T-helper 2 cell treated with Interferon-gamma antibody and Interleukin-4, amounts not matched to agents 100 ng/mL and 5 ng/mL, for 36 hours (primary cell): Measurements from ENCODE around the gene CDH4. TPM values are rescaled to one million over a fixed set of nuclear protein-coding genes. Genes with fewer than 3 reads are reported as not detected.

Experiments used
- intact Hi-C: fragments of 100-400 bp; cut with micrococcal nuclease; formaldehyde crosslinking; loops from one replicate; pipeline ENCODE4 v1.15.1; 2023
- total RNA-seq: library from RNA; stranded (reverse); gene quantifications from 2 replicates; pipeline ENCODE4 v1.2.3, GENCODE V29; 2022

CDH4 gene
- total RNA-seq, 1 donor from 2014 or later, result not detected

GRCh38 chr20:61486198-61486597 lies 234.1 kb downstream of the CDH4 start:
- intact Hi-C loops, result no loop called here

- intact Hi-C loops, result no loop called here
These were observed 235.4 kb downstream of the CDH4 start for GRCh38 chr20:61487346-61487996.

GRCh38 chr20:61487997-61488371 lies 235.9 kb downstream of the CDH4 start:
- intact Hi-C loops, result no loop called here

GRCh38 chr20:61490721-61491120 lies 238.7 kb downstream of the CDH4 start:
- intact Hi-C loops, result no loop called here

- intact Hi-C loops, result no loop called here
These were observed 240.0 kb downstream of the CDH4 start for GRCh38 chr20:61492065-61492464.

DNA sequence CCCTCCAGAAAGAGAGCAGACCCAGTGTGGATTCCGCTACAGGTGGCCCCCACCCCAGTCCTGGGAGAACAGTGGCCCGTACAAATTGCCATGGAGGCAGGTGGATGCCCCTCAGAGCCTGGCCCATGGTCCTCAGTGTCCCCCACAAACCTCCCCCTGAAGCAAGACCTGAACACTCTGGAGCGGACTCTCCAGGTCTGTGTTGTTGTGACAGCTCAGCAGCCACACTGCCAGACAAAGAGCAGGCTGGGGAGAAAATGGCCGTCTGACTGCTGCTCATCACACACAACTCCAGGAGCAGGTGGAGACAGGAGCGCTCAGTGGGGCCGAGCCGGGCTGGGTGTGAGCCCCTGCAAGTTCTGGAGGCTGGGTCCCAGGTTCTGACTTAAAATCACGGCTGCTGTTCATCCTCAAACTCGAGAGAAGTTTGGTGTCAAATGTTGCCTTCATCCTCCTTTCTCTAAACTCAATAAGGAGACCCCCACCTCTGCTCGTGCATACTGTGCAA lies 241.8 kb downstream of the CDH4 start:
- intact Hi-C loops, result no loop called here

DNA sequence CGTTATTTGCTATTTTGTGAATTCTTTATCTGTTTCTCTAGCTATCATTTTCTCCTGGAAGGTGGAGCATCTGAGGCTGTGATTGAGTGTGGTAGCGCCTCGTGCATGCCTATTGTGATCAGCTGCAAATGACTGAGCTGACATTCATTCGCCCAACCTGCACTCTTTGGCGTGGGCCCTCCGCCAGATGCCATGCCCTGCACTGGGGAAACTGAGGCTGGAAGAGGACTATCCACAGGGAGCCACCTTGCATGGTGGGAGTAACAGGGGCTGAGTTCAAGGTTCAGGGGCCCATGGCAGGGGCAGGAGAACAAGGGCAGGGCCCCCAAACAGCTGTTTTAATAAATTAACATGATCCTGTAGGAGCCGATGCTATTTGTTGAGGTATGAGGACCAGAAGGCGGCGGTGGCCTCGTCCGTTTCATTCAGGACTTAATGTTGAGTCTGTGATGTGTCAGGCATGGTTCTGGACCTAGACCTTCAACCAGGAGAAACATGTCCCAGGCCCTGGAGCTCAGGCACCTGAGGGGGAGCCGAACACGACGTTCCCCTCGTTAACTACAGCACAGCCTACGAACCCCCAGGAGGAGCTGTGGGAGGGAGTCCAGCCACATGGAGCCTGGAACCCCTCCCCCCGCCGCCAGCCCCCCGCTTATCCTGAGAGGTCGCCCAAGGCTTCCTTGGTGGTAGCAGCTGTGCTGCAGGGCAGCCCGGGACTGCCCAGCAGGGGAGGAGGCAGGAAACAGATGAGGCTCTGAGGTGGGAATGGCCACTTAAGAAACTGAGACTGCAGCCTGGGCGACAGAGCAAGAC lies 242.9 kb downstream of the CDH4 start:
- intact Hi-C loops, result no loop called here

DNA sequence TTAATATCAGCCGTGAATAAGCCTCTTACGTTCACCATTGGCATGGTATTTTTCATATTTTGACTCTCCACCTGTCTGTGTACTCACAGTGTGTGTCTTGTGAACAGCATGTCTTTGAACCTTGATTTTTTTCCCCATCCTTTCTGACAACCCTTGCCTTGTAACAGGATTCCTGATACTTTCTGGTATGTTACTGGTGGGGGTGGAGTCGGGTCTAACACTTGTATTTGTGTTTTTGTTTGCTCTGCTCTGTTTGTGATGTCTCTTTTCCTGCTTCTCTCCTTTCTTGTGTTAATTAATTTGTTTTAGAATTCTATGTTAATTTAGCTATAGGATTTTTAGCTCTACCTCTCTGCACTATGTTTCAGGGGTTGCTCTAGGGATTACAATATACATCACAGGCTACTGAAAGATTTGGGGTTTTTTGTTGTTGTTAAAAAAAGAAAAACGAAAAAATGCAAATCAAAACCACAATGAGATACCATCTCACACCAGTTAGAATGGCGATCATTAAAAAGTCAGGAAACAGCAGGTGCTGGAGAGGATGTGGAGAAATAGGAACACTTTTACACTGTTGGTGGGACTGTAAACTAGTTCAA lies 245.1 kb downstream of the CDH4 start:
- intact Hi-C loops, result no loop called here

- intact Hi-C loops, result no loop called here
These were observed 247.9 kb downstream of the CDH4 start for GRCh38 chr20:61499859-61500554.

- intact Hi-C loops, result no loop called here
These were observed 248.8 kb downstream of the CDH4 start for GRCh38 chr20:61500791-61501321.

GRCh38 chr20:61502433-61502832 lies 250.4 kb downstream of the CDH4 start:
- intact Hi-C loops, result no loop called here

DNA sequence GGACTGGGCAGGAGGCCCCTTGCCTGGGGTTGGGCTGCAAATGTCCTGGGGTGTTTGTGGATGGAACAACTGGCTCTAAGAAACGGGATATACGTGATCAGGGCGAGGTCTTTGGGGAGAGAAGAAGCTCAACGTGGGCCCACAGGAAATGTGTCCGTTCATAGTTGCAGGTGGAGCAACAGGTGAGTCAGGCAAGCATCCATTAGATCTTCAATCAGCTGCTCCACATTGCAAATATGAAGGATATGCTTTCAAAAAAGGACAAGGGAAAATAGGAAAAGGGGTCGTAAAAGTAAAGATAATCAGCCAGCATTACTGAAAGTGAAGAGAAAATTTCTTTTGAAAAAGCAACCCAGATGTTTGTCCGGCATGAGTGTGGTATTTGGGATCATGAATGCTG lies 251.0 kb downstream of the CDH4 start:
- intact Hi-C loops, result no loop called here

- intact Hi-C loops, result no loop called here
These were observed 253.4 kb downstream of the CDH4 start for GRCh38 chr20:61505508-61505907.

DNA sequence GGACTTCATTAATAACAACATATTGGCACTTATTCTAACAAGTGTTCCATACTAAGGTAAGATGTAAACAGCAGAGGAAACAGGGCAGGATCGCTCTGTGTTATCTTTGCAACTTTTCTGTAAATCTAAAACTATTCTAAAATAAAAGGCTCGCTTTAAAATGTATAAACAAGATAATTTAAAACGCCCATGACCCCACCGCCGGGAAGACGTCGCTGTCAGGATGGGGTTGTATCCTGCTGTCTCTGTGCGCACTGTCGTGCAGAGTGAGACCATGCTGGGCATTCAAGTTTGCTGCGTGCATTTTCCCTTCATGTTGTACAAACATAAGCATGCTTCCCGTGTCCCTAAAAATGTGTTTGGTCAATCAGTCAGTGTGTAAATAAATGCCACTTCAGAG lies 255.7 kb downstream of the CDH4 start:
- intact Hi-C loops, result no loop called here

GRCh38 chr20:61508301-61509096 lies 256.4 kb downstream of the CDH4 start:
- intact Hi-C loops, result no loop called here

- intact Hi-C loops, result no loop called here
These were observed 258.8 kb downstream of the CDH4 start for GRCh38 chr20:61510778-61511330.

DNA sequence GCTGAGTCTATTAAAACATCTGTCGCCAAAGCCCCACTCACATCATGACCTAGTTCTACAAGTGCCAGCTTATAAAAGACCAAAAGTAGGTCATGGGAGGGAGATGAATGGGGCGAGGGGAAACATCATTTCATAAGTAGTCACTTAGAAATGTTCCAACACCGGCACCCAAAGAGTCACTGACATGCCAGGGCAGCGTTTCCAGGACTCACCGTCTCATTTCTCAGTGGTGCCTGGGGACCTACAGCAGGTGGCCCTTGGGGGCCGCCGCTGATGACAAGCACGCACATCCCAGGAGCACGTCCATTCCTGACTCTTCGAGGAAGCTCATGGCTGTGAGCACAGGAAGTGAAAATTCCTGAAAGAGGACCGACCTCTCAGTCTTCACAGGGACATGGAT lies 260.4 kb downstream of the CDH4 start:
- intact Hi-C loops, result no loop called here

DNA sequence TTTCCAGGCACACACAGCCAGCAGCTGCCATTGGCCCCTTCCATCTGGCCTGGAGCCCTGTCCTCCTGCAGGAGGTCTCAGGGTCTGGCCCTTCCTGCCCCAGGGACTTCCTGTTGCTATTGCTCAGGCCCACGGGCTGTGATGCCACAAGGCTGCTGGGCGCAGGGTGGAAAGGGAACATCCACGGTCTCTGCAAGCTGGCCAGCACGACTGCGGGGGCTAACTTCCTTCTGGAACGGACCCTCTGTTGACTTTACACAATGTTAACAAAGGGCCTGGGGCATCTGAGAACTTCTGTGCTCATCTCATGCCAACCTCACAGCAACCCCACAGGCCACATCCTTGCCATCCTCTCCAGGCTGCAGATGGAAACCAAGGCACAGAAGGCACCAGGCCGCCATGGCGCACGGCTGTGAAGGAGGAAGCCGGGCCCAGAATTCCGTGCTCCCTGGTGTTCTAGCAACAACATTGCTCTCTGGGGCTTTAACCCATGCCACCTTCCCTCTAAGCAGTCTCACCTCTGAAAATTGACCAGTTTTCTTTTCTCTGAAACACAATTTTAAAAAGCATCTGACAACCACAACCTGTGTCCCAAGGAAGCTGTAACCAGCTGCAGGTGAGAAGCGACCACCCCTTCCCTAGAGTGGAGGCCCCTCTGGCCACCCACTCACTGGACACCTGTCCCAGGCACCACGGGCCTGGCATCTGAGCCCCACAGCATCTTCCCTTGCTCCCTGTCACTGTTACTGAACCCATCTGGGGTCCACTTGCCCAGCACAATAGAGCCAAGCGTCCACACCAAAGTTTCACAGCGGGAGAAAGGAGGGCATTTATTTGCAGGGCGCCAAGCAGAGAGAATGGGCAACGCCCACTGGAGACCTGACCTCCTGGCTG lies 261.3 kb downstream of the CDH4 start:
- intact Hi-C loops, result no loop called here

DNA sequence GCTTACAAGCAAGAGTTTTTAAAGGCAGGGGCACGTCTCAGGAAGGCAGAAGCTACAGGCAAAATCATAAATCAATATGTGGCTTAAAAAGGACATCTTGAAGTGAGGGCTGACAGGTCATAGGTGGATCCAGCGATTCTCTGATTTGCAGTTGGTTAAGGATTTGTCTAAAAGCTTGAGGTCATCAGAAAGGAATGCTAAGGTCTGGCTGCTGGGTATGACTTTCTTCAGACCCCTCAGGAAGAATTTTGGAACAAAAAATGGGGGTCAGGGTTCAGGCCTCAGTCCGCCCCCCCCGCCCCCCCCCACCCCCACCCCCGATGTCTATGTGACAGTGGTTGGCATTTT lies 261.9 kb downstream of the CDH4 start:
- intact Hi-C loops, result no loop called here
